Thyroid gland (tissue), 4 donors: ENCODE measurements around the gene IPPK.

Experiments used
- POLR2A ChIP-seq, 2 donors: fragments of 450-650 bp; IDR thresholded peaks; one replicate each; pipeline ENCODE4 v1.6.1; 2017; ENCODE audit warnings: antibody characterized with exemption in 2 of 2, mild to moderate bottlenecking in 2 of 2, moderate library complexity in 1 of 2
- TF ChIP-seq, protein P1 (sequence below), 6 experiments: fragments of 200-600 bp in 3 of 6; fragments of 450-650 bp in 3 of 6; sonication (generic) in 3 of 6; IDR thresholded peaks; one replicate each; pipeline ENCODE4 v1.5.1; 2016 to 2019; ENCODE audit warnings: antibody characterized with exemption in 6 of 6, mild to moderate bottlenecking in 2 of 6, inconsistent platforms in 1 of 6, moderate library complexity in 1 of 6

DNA sequence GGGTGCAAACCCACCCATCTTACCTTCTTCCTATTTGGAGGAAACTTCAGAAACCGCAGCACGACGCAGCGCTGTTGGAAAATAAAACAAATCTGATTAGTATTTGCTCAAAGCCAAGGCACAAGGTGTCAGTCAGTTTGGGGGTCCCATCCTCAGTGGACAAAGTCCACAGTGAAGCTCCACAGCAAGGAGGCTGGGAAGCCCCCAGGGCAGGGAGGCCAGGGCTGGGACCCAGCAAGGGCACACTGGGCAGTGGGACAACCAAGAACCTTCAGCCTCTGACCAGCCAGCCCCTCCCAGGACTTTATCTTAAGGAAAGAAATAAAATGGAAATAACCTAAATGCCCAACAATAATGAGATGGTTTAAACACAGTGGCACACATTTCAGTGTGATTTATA is 11.3 kb downstream of the IPPK start:
- TF ChIP-seq, protein P1, sequence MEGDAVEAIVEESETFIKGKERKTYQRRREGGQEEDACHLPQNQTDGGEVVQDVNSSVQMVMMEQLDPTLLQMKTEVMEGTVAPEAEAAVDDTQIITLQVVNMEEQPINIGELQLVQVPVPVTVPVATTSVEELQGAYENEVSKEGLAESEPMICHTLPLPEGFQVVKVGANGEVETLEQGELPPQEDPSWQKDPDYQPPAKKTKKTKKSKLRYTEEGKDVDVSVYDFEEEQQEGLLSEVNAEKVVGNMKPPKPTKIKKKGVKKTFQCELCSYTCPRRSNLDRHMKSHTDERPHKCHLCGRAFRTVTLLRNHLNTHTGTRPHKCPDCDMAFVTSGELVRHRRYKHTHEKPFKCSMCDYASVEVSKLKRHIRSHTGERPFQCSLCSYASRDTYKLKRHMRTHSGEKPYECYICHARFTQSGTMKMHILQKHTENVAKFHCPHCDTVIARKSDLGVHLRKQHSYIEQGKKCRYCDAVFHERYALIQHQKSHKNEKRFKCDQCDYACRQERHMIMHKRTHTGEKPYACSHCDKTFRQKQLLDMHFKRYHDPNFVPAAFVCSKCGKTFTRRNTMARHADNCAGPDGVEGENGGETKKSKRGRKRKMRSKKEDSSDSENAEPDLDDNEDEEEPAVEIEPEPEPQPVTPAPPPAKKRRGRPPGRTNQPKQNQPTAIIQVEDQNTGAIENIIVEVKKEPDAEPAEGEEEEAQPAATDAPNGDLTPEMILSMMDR (IDR thresholded peaks at IDR 0.05): no peak
- no peak for TF ChIP-seq POLR2A (IDR thresholded peaks at IDR 0.05)
